ENCODE results near the gene PDE4DIP.
"Not testable (repeated sequence)": the region's sequence is repeated elsewhere in the genome, so short reads cannot be mapped to it uniquely, and the experiment has no call there.

DNA sequence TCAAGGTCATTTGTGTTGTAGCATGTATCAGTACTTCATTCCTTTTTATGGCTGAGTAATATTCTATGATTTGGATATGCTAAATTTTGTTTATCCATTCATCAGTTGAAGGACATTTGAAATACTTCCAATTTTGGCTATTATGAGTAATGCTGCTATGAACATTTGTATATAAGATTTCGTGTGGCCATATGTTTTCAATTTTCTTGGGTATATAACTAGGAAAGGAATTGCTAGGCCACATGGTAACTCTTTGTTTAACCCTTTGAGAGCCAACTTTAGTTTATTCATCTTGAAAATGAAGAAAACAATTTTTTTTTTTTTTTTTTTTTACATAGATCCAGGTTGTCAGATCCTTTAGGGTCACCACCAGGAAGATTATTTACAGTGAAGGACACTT, 37.0 kb downstream of the PDE4DIP start:
- TF ChIP-seq, protein P1, sequence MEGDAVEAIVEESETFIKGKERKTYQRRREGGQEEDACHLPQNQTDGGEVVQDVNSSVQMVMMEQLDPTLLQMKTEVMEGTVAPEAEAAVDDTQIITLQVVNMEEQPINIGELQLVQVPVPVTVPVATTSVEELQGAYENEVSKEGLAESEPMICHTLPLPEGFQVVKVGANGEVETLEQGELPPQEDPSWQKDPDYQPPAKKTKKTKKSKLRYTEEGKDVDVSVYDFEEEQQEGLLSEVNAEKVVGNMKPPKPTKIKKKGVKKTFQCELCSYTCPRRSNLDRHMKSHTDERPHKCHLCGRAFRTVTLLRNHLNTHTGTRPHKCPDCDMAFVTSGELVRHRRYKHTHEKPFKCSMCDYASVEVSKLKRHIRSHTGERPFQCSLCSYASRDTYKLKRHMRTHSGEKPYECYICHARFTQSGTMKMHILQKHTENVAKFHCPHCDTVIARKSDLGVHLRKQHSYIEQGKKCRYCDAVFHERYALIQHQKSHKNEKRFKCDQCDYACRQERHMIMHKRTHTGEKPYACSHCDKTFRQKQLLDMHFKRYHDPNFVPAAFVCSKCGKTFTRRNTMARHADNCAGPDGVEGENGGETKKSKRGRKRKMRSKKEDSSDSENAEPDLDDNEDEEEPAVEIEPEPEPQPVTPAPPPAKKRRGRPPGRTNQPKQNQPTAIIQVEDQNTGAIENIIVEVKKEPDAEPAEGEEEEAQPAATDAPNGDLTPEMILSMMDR (IDR thresholded peaks at IDR 0.05), result not testable (repeated sequence)
- not testable (repeated sequence) for TF ChIP-seq POLR2A (IDR thresholded peaks at IDR 0.05)
